HepG2 (cell line): ENCODE measurements around the gene TMEM38A. TPM values are rescaled to one million over a fixed set of nuclear protein-coding genes. Genes with fewer than 3 reads are reported as not detected.

ENCODE experiments used
- ATM ChIP-seq: fragments of 450-650 bp; IDR thresholded peaks from 2 replicates; pipeline ENCODE4 v1.7.1; 2017; ENCODE audit warnings: mild to moderate bottlenecking, borderline replicate concordance
- HOXA3 ChIP-seq: sonication (generic); formaldehyde crosslinking; IDR thresholded peaks from 2 replicates; pipeline ENCODE4 v1.5.0; 2020; ENCODE audit warnings: missing genetic modification reagents
- KDM2A ChIP-seq: sonication (generic); formaldehyde crosslinking; IDR thresholded peaks from 2 replicates; pipeline ENCODE4 v1.4.0; 2020; ENCODE audit warnings: low read depth, missing genetic modification reagents, borderline replicate concordance
- KMT2B ChIP-seq: IDR thresholded peaks from 2 replicates; pipeline ENCODE4 v1.6.1; 2016; ENCODE audit warnings: missing genetic modification reagents, missing compliant biosample characterization
- RORA ChIP-seq: sonication (generic); formaldehyde crosslinking; IDR thresholded peaks from 2 replicates; pipeline ENCODE4 v1.5.0; 2020; ENCODE audit warnings: mild to moderate bottlenecking, missing genetic modification reagents, moderate library complexity
- SALL1 ChIP-seq: sonication (generic); formaldehyde crosslinking; IDR thresholded peaks from 2 replicates; pipeline ENCODE4 v1.8.0; 2022; ENCODE audit warnings: mild to moderate bottlenecking, missing genetic modification reagents
- SKI ChIP-seq: fragments of 450-650 bp; IDR thresholded peaks from one replicate; pipeline ENCODE4 v1.6.1; 2018; ENCODE audit warnings: mild to moderate bottlenecking; ENCODE audit not compliant: partially characterized antibody
- SP1 ChIP-seq, 2 experiments: fragments of 450-650 bp in 1 of 2; sonication (generic) in 1 of 2; formaldehyde crosslinking in 1 of 2; IDR thresholded peaks; 2 replicates each; pipeline versions ENCODE4 v1.4.0 to v1.6.1; 2016 to 2020; ENCODE audit warnings: missing genetic modification reagents in 1 of 2
- TCF12 ChIP-seq, 2 experiments: fragments of 450-650 bp in 1 of 2; sonication (generic) in 1 of 2; formaldehyde crosslinking in 1 of 2; IDR thresholded peaks; 2 replicates each; pipeline versions ENCODE4 v1.6.1 to v1.8.0; 2017 to 2022; ENCODE audit warnings: antibody characterized with exemption in 1 of 2, mild to moderate bottlenecking in 1 of 2, missing genetic modification reagents in 1 of 2, moderate library complexity in 1 of 2
- YEATS2 ChIP-seq: sonication (generic); formaldehyde crosslinking; IDR thresholded peaks from 2 replicates; pipeline ENCODE4 v1.4.0; 2020; ENCODE audit warnings: missing genetic modification reagents, borderline replicate concordance
- ZBTB38 ChIP-seq: sonication (generic); formaldehyde crosslinking; IDR thresholded peaks from 2 replicates; pipeline ENCODE4 v1.5.1; 2020; ENCODE audit warnings: mild to moderate bottlenecking, missing genetic modification reagents
- ZNF207 ChIP-seq: fragments of 450-650 bp; IDR thresholded peaks from 2 replicates; pipeline ENCODE4 v1.6.1; 2016; ENCODE audit warnings: antibody characterized with exemption, borderline replicate concordance
- ZNF367 ChIP-seq: sonication (generic); formaldehyde crosslinking; IDR thresholded peaks from 2 replicates; pipeline ENCODE4 v1.4.0; 2020; ENCODE audit warnings: missing genetic modification reagents, borderline replicate concordance
- ZNF670 ChIP-seq: sonication (generic); formaldehyde crosslinking; IDR thresholded peaks from 2 replicates; pipeline ENCODE4 v1.8.0; 2022; ENCODE audit warnings: mild to moderate bottlenecking, missing genetic modification reagents, borderline replicate concordance
- ZNF678 ChIP-seq: sonication (generic); formaldehyde crosslinking; IDR thresholded peaks from 2 replicates; pipeline ENCODE4 v1.4.0; 2020; ENCODE audit warnings: mild to moderate bottlenecking, missing genetic modification reagents
- ZNF737 ChIP-seq: sonication (generic); formaldehyde crosslinking; IDR thresholded peaks from 2 replicates; pipeline ENCODE4 v1.5.0; 2020; ENCODE audit warnings: missing genetic modification reagents, mild to moderate bottlenecking, borderline replicate concordance
- ZNF768 ChIP-seq: sonication (generic); formaldehyde crosslinking; IDR thresholded peaks from 2 replicates; pipeline ENCODE4 v1.4.0; 2020; ENCODE audit warnings: missing genetic modification reagents
- polyA plus RNA-seq, 8 experiments: library from polyadenylated mRNA; depleted of rRNA in 3 of 8; stranded (reverse) in 7 of 8; unstranded in 1 of 8; fragments of >200 nt; fragmentation: Illumina TruSeq in 4 of 8; extraction: Trizol in 4 of 8; gene quantifications; 2 replicates each; pipeline versions ENCODE4 v1.2.1 to v1.2.3, GENCODE V29; 2011 to 2016; ENCODE audit warnings: low read depth in 4 of 8, missing spikeins in 1 of 8, mixed read lengths in 1 of 8; ENCODE audit not compliant: insufficient read depth in 1 of 8
- total RNA-seq, 5 experiments: library from RNA; depleted of rRNA; stranded (reverse); fragments of >200 nt; fragmentation: Illumina TruSeq; extraction: Trizol; gene quantifications; 2 replicates each; pipeline ENCODE4 v1.2.3, GENCODE V29; 2016; ENCODE audit warnings: low read depth in 1 of 5
- TF ChIP-seq, protein P1 (sequence below): sonication (generic); formaldehyde crosslinking; conservative IDR thresholded peaks from 2 replicates; pipeline ENCODE4 v1.8.1; 2023; ENCODE audit warnings: missing genetic modification reagents
- TF ChIP-seq, protein P2 (sequence below): IDR thresholded peaks from 2 replicates; pipeline ENCODE4 v1.6.1; 2018; ENCODE audit warnings: missing genetic modification reagents, mild to moderate bottlenecking, missing compliant biosample characterization
- TF ChIP-seq, protein P3 (sequence below): sonication (generic); formaldehyde crosslinking; conservative IDR thresholded peaks from 2 replicates; pipeline ENCODE4 v1.4.0; 2020; ENCODE audit warnings: missing genetic modification reagents
- TF ChIP-seq, protein P4 (sequence below): sonication (generic); formaldehyde crosslinking; IDR thresholded peaks from 2 replicates; pipeline ENCODE4 v1.5.0; 2020; ENCODE audit warnings: missing genetic modification reagents, mild to moderate bottlenecking, borderline replicate concordance
- TF ChIP-seq, protein P5 (sequence below): sonication (generic); formaldehyde crosslinking; IDR thresholded peaks from 2 replicates; pipeline ENCODE4 v1.4.0; 2020; ENCODE audit warnings: missing genetic modification reagents

The TMEM38A gene
- total and polyA plus RNA-seq, 2 of the 13 experiments (the other 11 are each of a cell fraction or from before 2014, with no cell fraction given) = 4.8 to 6.8 TPM

DNA sequence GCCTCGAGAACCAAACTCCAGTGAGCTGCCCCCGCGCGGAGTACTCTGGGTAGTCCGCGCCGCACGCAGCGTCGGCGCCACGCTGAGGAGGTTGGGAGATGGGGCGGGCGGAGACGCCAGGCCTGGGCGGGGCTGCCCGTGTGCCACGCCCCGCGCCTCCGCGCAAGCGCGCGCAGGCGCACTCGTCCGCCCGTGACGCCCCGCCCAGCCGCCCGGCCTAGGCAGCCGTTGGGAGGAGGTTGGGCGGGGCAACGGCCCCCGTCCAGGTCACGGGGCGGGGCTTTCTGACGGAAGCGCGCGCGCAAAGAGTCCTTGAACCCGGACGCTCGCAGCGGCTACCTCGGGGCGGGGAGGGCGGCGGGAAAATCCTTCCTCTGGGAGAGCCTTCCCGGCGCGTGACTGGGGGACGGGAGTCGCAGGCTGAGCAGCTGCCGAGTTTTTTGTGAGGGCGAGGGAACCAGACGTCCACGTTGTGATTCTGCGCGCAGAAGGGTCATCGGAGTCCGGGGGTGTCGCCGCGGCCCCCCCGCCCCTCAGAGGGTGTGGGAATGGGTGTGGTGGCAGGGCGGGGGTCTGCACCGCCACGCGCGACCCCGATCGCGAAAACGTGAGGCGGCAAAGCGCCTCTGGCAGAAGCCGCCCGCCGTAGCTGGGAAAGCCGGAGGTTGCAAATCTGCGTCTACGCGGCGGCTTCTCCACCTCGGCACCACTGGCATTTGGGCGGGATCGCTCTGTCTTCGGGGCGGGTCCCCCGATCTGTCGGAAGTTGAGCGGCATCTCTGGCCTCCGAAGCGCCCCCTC lies 32.6 kb upstream of the TMEM38A start, which contains the start of gene MED26 (continued):
- TF ChIP-seq, protein P1, sequence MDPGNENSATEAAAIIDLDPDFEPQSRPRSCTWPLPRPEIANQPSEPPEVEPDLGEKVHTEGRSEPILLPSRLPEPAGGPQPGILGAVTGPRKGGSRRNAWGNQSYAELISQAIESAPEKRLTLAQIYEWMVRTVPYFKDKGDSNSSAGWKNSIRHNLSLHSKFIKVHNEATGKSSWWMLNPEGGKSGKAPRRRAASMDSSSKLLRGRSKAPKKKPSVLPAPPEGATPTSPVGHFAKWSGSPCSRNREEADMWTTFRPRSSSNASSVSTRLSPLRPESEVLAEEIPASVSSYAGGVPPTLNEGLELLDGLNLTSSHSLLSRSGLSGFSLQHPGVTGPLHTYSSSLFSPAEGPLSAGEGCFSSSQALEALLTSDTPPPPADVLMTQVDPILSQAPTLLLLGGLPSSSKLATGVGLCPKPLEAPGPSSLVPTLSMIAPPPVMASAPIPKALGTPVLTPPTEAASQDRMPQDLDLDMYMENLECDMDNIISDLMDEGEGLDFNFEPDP (CRISPR knock-in tag) = 0 out of 2 replicates have a peak, but pooled peaks have one; percentile 64
- TF ChIP-seq ZNF670 (CRISPR knock-in tag) = peak; percentile 71; the same call in 1 of the 2 replicates
- TF ChIP-seq, protein P2, sequence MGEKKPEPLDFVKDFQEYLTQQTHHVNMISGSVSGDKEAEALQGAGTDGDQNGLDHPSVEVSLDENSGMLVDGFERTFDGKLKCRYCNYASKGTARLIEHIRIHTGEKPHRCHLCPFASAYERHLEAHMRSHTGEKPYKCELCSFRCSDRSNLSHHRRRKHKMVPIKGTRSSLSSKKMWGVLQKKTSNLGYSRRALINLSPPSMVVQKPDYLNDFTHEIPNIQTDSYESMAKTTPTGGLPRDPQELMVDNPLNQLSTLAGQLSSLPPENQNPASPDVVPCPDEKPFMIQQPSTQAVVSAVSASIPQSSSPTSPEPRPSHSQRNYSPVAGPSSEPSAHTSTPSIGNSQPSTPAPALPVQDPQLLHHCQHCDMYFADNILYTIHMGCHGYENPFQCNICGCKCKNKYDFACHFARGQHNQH (CRISPR knock-in tag) = peak; percentile 72
- peak; percentile 32 for TF ChIP-seq HOXA3 (CRISPR knock-in tag)
- TF ChIP-seq SALL1 (CRISPR knock-in tag) = peak; percentile 70; the same call in 1 of the 2 replicates
- TF ChIP-seq ZNF737 (CRISPR knock-in tag) = no peak
- peak; percentile 78; the same call in 1 of the 2 replicates for TF ChIP-seq YEATS2 (CRISPR knock-in tag)
- TF ChIP-seq ZBTB38 (CRISPR knock-in tag) = peak; percentile 78; the same call in 1 of the 2 replicates
- peak; percentile 94 for TF ChIP-seq KDM2A (CRISPR knock-in tag)
- no peak for TF ChIP-seq SP1 (IDR thresholded peaks at IDR 0.05)
- TF ChIP-seq SP1 (CRISPR knock-in tag; IDR thresholded peaks at IDR 0.05) = peak; percentile 78
- TF ChIP-seq ATM = no peak
- TF ChIP-seq SKI = peak; percentile 28
- TF ChIP-seq RORA (CRISPR knock-in tag) = no peak
- TF ChIP-seq KMT2B = peak; percentile 79
- peak; percentile 61; the same call in 1 of the 2 replicates for TF ChIP-seq ZNF367
- peak; percentile 48; the same call in 1 of the 2 replicates for TF ChIP-seq ZNF678 (CRISPR knock-in tag)
- TF ChIP-seq, protein P3, sequence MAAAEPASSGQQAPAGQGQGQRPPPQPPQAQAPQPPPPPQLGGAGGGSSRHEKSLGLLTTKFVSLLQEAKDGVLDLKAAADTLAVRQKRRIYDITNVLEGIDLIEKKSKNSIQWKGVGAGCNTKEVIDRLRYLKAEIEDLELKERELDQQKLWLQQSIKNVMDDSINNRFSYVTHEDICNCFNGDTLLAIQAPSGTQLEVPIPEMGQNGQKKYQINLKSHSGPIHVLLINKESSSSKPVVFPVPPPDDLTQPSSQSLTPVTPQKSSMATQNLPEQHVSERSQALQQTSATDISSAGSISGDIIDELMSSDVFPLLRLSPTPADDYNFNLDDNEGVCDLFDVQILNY (CRISPR knock-in tag) = peak; percentile 73
- no peak for TF ChIP-seq ZNF207
- TF ChIP-seq, protein P4, sequence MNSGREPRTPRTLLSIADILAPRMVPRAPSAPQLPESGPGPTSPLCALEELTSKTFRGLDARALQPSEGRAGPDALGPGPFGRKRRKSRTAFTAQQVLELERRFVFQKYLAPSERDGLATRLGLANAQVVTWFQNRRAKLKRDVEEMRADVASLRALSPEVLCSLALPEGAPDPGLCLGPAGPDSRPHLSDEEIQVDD (CRISPR knock-in tag) = no peak
- no peak for TF ChIP-seq TCF12 (IDR thresholded peaks at IDR 0.05)
- TF ChIP-seq TCF12 (CRISPR knock-in tag; IDR thresholded peaks at IDR 0.05) = peak; percentile 49; the same call in 1 of the 2 replicates
- TF ChIP-seq, protein P5, sequence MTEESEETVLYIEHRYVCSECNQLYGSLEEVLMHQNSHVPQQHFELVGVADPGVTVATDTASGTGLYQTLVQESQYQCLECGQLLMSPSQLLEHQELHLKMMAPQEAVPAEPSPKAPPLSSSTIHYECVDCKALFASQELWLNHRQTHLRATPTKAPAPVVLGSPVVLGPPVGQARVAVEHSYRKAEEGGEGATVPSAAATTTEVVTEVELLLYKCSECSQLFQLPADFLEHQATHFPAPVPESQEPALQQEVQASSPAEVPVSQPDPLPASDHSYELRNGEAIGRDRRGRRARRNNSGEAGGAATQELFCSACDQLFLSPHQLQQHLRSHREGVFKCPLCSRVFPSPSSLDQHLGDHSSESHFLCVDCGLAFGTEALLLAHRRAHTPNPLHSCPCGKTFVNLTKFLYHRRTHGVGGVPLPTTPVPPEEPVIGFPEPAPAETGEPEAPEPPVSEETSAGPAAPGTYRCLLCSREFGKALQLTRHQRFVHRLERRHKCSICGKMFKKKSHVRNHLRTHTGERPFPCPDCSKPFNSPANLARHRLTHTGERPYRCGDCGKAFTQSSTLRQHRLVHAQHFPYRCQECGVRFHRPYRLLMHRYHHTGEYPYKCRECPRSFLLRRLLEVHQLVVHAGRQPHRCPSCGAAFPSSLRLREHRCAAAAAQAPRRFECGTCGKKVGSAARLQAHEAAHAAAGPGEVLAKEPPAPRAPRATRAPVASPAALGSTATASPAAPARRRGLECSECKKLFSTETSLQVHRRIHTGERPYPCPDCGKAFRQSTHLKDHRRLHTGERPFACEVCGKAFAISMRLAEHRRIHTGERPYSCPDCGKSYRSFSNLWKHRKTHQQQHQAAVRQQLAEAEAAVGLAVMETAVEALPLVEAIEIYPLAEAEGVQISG (CRISPR knock-in tag) = peak; percentile 49; the same call in 1 of the 2 replicates
- peak; percentile 71; the same call in 1 of the 2 replicates for TF ChIP-seq ZNF768 (CRISPR knock-in tag)
